H1 (cell line): ENCODE measurements around the gene MGAT5B.

Experiments used
- CBX8 ChIP-seq: fragments of 300-800, 300-1000 bp; sonication (generic); IDR thresholded peaks from 2 replicates; pipeline ENCODE4 v1.7.1; 2016; ENCODE audit warnings: low read depth, low read length, borderline replicate concordance
- EZH2 ChIP-seq: fragments of 200-600 bp; sonication (generic); IDR thresholded peaks from 2 replicates; pipeline ENCODE4 v1.7.1; 2012; ENCODE audit warnings: low read depth, mild to moderate bottlenecking, moderate library complexity, low read length, inconsistent platforms; ENCODE audit not compliant: severe bottlenecking
- MAX ChIP-seq: IDR thresholded peaks from 2 replicates; pipeline ENCODE4 v1.6.1; 2012; ENCODE audit warnings: inconsistent platforms
- POLR2A ChIP-seq, 2 experiments: IDR thresholded peaks; 1 replicate in 1 of 2; 2 replicates in 1 of 2; pipeline ENCODE4 v1.6.1; 2011; ENCODE audit warnings: low read depth in 2 of 2, low read length in 2 of 2, mild to moderate bottlenecking in 2 of 2; ENCODE audit errors: control extremely low read depth in 1 of 2
- RNF2 ChIP-seq: fragments of 200-900, 300-1000 bp; sonication (generic); IDR thresholded peaks from 2 replicates; pipeline ENCODE4 v1.7.1; 2016; ENCODE audit warnings: borderline replicate concordance, low read depth, mild to moderate bottlenecking, antibody characterized with exemption, low read length; ENCODE audit not compliant: poor library complexity, severe bottlenecking; ENCODE audit errors: missing control alignments
- SAP30 ChIP-seq: fragments of 300-600 bp; sonication (generic); IDR thresholded peaks from 2 replicates; pipeline ENCODE4 v1.7.1; 2012; ENCODE audit warnings: low read length, moderate library complexity, mild to moderate bottlenecking, inconsistent platforms; ENCODE audit not compliant: insufficient read depth, insufficient replicate concordance
- TF ChIP-seq, protein P1 (sequence below), 3 experiments: IDR thresholded peaks; 1 replicate in 2 of 3; 2 replicates in 1 of 3; pipeline versions ENCODE4 v1.5.1 to v1.6.1; 2011; ENCODE audit warnings: low read length in 3 of 3, mild to moderate bottlenecking in 3 of 3, inconsistent platforms in 2 of 3, low read depth in 1 of 3, moderate library complexity in 1 of 3; ENCODE audit not compliant: insufficient read depth in 1 of 3; ENCODE audit errors: control extremely low read depth in 1 of 3
- TF ChIP-seq, protein P2 (sequence below): IDR thresholded peaks from 2 replicates; pipeline ENCODE4 v1.6.1; 2012; ENCODE audit warnings: low read length, inconsistent platforms
- TF ChIP-seq, protein P3 (sequence below): IDR thresholded peaks from 2 replicates; pipeline ENCODE4 v1.6.1; 2012; ENCODE audit warnings: inconsistent platforms

- TF ChIP-seq, protein P1, sequence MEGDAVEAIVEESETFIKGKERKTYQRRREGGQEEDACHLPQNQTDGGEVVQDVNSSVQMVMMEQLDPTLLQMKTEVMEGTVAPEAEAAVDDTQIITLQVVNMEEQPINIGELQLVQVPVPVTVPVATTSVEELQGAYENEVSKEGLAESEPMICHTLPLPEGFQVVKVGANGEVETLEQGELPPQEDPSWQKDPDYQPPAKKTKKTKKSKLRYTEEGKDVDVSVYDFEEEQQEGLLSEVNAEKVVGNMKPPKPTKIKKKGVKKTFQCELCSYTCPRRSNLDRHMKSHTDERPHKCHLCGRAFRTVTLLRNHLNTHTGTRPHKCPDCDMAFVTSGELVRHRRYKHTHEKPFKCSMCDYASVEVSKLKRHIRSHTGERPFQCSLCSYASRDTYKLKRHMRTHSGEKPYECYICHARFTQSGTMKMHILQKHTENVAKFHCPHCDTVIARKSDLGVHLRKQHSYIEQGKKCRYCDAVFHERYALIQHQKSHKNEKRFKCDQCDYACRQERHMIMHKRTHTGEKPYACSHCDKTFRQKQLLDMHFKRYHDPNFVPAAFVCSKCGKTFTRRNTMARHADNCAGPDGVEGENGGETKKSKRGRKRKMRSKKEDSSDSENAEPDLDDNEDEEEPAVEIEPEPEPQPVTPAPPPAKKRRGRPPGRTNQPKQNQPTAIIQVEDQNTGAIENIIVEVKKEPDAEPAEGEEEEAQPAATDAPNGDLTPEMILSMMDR (IDR thresholded peaks at IDR 0.05; ENCODE audit: control extremely low read depth in 1 of 3, insufficient read depth in 1 of 3, low read depth in 1 of 3, low read length in 3 of 3) = no peak
- no peak for TF ChIP-seq POLR2A (IDR thresholded peaks at IDR 0.05; ENCODE audit: control extremely low read depth in 1 of 2, low read depth in 2 of 2, low read length in 2 of 2)
- no peak for TF ChIP-seq EZH2
- TF ChIP-seq SAP30 = no peak
- no peak for TF ChIP-seq CBX8
- no peak for TF ChIP-seq RNF2
- TF ChIP-seq, protein P2, sequence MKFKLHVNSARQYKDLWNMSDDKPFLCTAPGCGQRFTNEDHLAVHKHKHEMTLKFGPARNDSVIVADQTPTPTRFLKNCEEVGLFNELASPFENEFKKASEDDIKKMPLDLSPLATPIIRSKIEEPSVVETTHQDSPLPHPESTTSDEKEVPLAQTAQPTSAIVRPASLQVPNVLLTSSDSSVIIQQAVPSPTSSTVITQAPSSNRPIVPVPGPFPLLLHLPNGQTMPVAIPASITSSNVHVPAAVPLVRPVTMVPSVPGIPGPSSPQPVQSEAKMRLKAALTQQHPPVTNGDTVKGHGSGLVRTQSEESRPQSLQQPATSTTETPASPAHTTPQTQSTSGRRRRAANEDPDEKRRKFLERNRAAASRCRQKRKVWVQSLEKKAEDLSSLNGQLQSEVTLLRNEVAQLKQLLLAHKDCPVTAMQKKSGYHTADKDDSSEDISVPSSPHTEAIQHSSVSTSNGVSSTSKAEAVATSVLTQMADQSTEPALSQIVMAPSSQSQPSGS = no peak
- TF ChIP-seq MAX = no peak
- TF ChIP-seq, protein P3, sequence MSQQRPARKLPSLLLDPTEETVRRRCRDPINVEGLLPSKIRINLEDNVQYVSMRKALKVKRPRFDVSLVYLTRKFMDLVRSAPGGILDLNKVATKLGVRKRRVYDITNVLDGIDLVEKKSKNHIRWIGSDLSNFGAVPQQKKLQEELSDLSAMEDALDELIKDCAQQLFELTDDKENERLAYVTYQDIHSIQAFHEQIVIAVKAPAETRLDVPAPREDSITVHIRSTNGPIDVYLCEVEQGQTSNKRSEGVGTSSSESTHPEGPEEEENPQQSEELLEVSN = no peak
Observed at GRCh38 chr17:76840443-76840767, 27.8 kb upstream of the MGAT5B start.
